NOMO-1 (cell line): ENCODE data around the gene PSG3.
"Not testable (repeated sequence)": the region's sequence is repeated elsewhere in the genome, so short reads cannot be mapped to it uniquely, and the experiment has no call there.

Experiments
- DNase-seq, 2 experiments: peaks; one replicate each; lab custom pipeline; 2025; ENCODE audit not compliant: unreplicated experiment in 2 of 2; lab: John Stamatoyannopoulos, UW

Gene PSG3

GRCh38 chr19:42740381-42740780 lies at the start of gene PSG3:
TSS of gene PSG3 (minus strand) at chr19:42740481. CDS start at chr19:42740384, 97 bp downstream.
- DNase-seq: not testable (repeated sequence)

- not testable (repeated sequence) for DNase-seq
Measured at GRCh38 chr19:42788766-42789165, 48.5 kb upstream of the PSG3 start.

- DNase-seq: not testable (repeated sequence)
Measured at GRCh38 chr19:42787766-42788165, 47.5 kb upstream of the PSG3 start.

- peak; percentile 0 to 2 for DNase-seq
Measured at GRCh38 chr19:42776750-42777612, 36.7 kb upstream of the PSG3 start.

- DNase-seq: not testable (repeated sequence)
Measured at GRCh38 chr19:42774510-42775158, 34.4 kb upstream of the PSG3 start.

GRCh38 chr19:42767319-42767718 lies 27.0 kb upstream of the PSG3 start:
- DNase-seq: not testable (repeated sequence)

GRCh38 chr19:42766871-42767270 lies 26.6 kb upstream of the PSG3 start:
- DNase-seq: not testable (repeated sequence)

GRCh38 chr19:42764836-42765235 lies 24.6 kb upstream of the PSG3 start:
- no peak for DNase-seq

- DNase-seq: no peak
Measured at GRCh38 chr19:42762789-42763188, 22.5 kb upstream of the PSG3 start.

- not testable (repeated sequence) for DNase-seq
Measured at GRCh38 chr19:42761924-42762295, 21.6 kb upstream of the PSG3 start.

- not testable (repeated sequence) for DNase-seq
Measured at GRCh38 chr19:42760954-42761923, 21.0 kb upstream of the PSG3 start.

- DNase-seq: not testable (repeated sequence)
Measured at GRCh38 chr19:42758667-42759066, 18.4 kb upstream of the PSG3 start.

- DNase-seq: not testable (repeated sequence)
Measured at GRCh38 chr19:42752246-42752645, 12.0 kb upstream of the PSG3 start.

- DNase-seq: peak in 1 of 2 experiments; percentile 0
Measured at GRCh38 chr19:42741726-42742607, 1.7 kb upstream of the PSG3 start.

- not testable (repeated sequence) for DNase-seq
Measured at GRCh38 chr19:42737581-42738011, 2.7 kb downstream of the PSG3 start.

GRCh38 chr19:42728341-42728740 lies 11.9 kb downstream of the PSG3 start:
- not testable (repeated sequence) for DNase-seq

GRCh38 chr19:42714000-42714399 lies 26.3 kb downstream of the PSG3 start:
- not testable (repeated sequence) for DNase-seq

- not testable (repeated sequence) for DNase-seq
Measured at GRCh38 chr19:42712753-42713152, 27.5 kb downstream of the PSG3 start.

GRCh38 chr19:42710986-42711385 lies 29.3 kb downstream of the PSG3 start:
- not testable (repeated sequence) for DNase-seq

- DNase-seq: no peak
Measured at GRCh38 chr19:42697884-42698283, 42.4 kb downstream of the PSG3 start.
